ENCODE data around the gene RNASE11.

The RNASE11 gene

GRCh38 chr14:20602583-20602982, 14.8 kb upstream of the RNASE11 start:
- Histone ChIP-seq H3K4me1 (ENCODE audit: control insufficient read depth, insufficient read depth, low read length) (no peaks in the 10 kb centered on the region), H3K4me3 (ENCODE audit: low read depth, low read length) (no peak overlapping the region), H3K36me3 (ENCODE audit: control insufficient read depth in 2 of 2, insufficient read depth in 1 of 2, low read length in 2 of 2) (no peaks in the 10 kb centered on the region), H3K9me3 (ENCODE audit: control insufficient read depth, insufficient read depth, low read depth, low read length) (no peaks in the 10 kb centered on the region), H3K27ac (ENCODE audit: extremely low read depth, low read depth, low read length) (no peak overlapping the region)
- ChIA-PET CTCF (interaction anchor here (0.6 kb wide), 1 partner anchor 556 kb away, joined by 6 read pairs; no protein-coding TSS in a partner anchor), POLR2A (no interaction called here)
- TF ChIP-seq ZNF501 (tag by site-specific recombination; IDR thresholded peaks at IDR 0.05) (no peak), ZNF704 (tag by site-specific recombination; IDR thresholded peaks at IDR 0.05) (no peak), KLF9 (tag by site-specific recombination; IDR thresholded peaks at IDR 0.05; ENCODE audit: low read depth) (no peak), ZNF521 (tag by site-specific recombination; IDR thresholded peaks at IDR 0.05) (no peak), ZNF623 (tag by site-specific recombination; IDR thresholded peaks at IDR 0.05) (no peak), PRDM4 (tag by site-specific recombination; IDR thresholded peaks at IDR 0.05) (no peak), ZNF221 (tag by site-specific recombination; IDR thresholded peaks at IDR 0.05; ENCODE audit: borderline replicate concordance) (no peak), ZNF133 (tag by site-specific recombination; IDR thresholded peaks at IDR 0.05) (no peak), ZNF513 (tag by site-specific recombination; IDR thresholded peaks at IDR 0.05) (no peak), INSM2 (tag by site-specific recombination; IDR thresholded peaks at IDR 0.05) (no peak)

- ChIA-PET POLR2A (no interaction called here), CTCF (interaction anchor here (1.4 kb wide), 1 partner anchor 7 kb away, joined by 3 read pairs; no protein-coding TSS in a partner anchor)
- TF ChIP-seq ZNF266 (tag by site-specific recombination; IDR thresholded peaks at IDR 0.05; ENCODE audit: low read depth) (no peak), ZNF837 (tag by site-specific recombination; IDR thresholded peaks at IDR 0.05) (no peak), ZNF792 (tag by site-specific recombination; IDR thresholded peaks at IDR 0.05) (no peak), ATF2 (tag by site-specific recombination; IDR thresholded peaks at IDR 0.05; ENCODE audit: low read depth) (no peak), ZNF701 (tag by site-specific recombination; IDR thresholded peaks at IDR 0.05) (no peak), ZNF776 (tag by site-specific recombination; IDR thresholded peaks at IDR 0.05; ENCODE audit: borderline replicate concordance) (no peak), ZSCAN5A (tag by site-specific recombination; IDR thresholded peaks at IDR 0.05) (no peak), TRIM28 (IDR thresholded peaks at IDR 0.05; ENCODE audit: borderline replicate concordance, low read length) (no peak)
Measured at GRCh38 chr14:20601522-20601921, 13.7 kb upstream of the RNASE11 start.

More at GRCh38 chr14:20601522-20601921, 13.7 kb upstream of the RNASE11 start:
- H3K4me1 ChIP-seq (ENCODE audit: control insufficient read depth, insufficient read depth, low read length) = no peaks in the 10 kb centered on the region
- no peak overlapping the region for H3K27ac ChIP-seq (ENCODE audit: extremely low read depth, low read depth, low read length)
- no peak overlapping the region for H3K4me3 ChIP-seq (ENCODE audit: low read depth, low read length)
- no peaks in the 10 kb centered on the region for H3K9me3 ChIP-seq (ENCODE audit: control insufficient read depth, insufficient read depth, low read depth, low read length)
- no peaks in the 10 kb centered on the region for H3K36me3 ChIP-seq (ENCODE audit: control insufficient read depth in 2 of 2, insufficient read depth in 1 of 2, low read length in 2 of 2)

Data from HEK293 (cell line).